ENCODE data around the gene TEP1. TPM values are rescaled to one million over a fixed set of nuclear protein-coding genes. Genes with fewer than 3 reads are reported as not detected.
"Not testable (repeated sequence)": the region's sequence is repeated elsewhere in the genome, so short reads cannot be mapped to it uniquely, and the experiment has no call there.

The TEP1 gene
- total RNA-seq, 1 donor from 2014 or later: 17.5 TPM

DNA sequence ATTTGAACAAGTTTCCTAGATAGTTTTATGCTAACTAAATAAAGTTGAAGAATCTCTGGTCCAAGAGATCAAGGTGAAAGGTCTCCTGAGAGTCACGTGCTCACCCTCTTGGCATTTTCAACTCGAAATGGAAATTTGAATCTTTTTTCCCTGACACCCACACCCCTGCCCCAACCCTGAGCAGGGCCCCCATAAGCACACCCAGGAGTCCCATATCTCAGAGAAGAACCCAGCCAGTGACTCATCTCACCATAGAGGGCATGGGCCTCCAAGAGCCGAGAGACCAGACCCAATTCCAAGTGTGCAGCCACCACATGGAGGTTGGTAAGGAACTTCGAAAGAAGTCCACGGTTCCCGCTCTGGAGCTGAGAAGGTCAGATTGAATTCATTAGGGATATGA, 32.6 kb downstream of the TEP1 start:
- DNase-seq (ENCODE audit: low read depth): no peak
- no peak overlapping the region for H3K4me3 ChIP-seq (ENCODE audit: low read depth, low read length)
- TF ChIP-seq, protein P1, sequence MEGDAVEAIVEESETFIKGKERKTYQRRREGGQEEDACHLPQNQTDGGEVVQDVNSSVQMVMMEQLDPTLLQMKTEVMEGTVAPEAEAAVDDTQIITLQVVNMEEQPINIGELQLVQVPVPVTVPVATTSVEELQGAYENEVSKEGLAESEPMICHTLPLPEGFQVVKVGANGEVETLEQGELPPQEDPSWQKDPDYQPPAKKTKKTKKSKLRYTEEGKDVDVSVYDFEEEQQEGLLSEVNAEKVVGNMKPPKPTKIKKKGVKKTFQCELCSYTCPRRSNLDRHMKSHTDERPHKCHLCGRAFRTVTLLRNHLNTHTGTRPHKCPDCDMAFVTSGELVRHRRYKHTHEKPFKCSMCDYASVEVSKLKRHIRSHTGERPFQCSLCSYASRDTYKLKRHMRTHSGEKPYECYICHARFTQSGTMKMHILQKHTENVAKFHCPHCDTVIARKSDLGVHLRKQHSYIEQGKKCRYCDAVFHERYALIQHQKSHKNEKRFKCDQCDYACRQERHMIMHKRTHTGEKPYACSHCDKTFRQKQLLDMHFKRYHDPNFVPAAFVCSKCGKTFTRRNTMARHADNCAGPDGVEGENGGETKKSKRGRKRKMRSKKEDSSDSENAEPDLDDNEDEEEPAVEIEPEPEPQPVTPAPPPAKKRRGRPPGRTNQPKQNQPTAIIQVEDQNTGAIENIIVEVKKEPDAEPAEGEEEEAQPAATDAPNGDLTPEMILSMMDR (conservative IDR thresholded peaks at IDR 0.05; ENCODE audit: low read depth, low read length): no peak

DNA sequence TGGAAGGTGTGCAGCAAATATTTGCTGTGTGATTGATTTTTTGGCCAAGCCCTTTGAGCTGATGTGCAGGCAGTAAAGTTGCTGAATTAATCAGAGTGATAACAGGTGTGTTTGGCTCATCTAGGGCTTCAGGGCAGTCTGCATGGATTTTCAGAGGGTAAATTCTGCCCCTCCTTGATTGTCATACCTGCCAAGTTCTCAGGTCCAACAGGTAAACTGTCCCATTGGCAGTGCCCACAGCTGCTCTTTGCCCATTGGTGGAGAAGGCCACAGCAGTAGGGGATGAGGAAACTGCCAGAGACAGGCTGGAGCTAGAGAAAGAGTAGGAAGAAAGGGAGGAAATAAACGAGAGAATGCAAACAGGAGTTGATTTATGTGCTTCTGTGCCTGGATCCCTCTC, 33.6 kb downstream of the TEP1 start:
- H3K4me3 ChIP-seq (ENCODE audit: low read depth, low read length): no peak overlapping the region
- TF ChIP-seq, protein P1 (conservative IDR thresholded peaks at IDR 0.05; ENCODE audit: low read depth, low read length): no peak
- no peak for DNase-seq (ENCODE audit: low read depth)

DNA sequence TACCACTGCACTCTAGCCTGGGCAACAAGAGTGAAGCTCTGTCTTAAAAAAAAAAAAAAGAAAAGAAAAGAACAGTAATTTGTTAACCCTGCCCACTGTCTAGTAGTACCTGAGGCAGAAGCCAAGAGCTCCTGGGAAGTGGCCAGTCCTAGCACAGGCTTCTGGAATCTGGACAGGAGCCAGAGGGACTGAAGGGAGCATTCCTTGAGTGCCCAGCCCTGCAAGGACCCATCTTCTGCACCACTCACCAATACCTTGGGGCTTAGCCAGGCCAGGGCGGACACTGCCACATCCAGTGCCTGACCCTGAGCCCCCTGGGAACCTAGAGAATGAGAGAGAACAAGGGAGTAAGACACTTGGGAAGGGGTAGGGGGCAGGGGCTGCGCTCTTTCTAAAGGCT, 36.1 kb downstream of the TEP1 start:
- DNase-seq (ENCODE audit: low read depth): no peak
- TF ChIP-seq, protein P1 (conservative IDR thresholded peaks at IDR 0.05; ENCODE audit: low read depth, low read length): no peak

DNA sequence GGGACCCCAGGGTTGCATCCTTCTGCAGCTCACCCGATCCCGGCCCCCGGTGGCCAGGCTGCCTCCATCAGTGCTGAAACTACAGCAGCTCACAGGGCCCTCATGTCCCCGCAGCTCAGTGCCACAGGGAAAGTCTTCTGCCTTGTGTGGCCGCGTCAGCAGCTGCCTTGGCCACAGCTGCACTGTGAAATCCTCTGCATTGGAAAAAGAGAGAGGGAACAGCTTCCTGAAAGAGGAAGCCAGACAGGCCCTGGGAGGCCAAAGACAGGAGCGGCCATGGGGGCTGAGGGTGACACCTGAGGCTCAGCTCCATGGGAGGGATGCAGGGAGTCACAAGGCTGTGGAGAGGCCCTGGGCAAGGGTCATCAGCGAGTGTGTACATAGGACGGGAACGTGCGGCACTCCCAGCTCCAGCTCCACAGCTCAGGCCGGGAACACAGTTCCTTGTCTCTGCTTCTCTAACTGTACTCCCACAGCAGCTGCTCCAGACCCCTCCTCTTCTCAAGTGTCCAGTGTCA, 37.2 kb downstream of the TEP1 start:
- DNase-seq (ENCODE audit: low read depth): no peak
- no peak overlapping the region for H3K4me3 ChIP-seq (ENCODE audit: low read depth, low read length)
- TF ChIP-seq, protein P1 (conservative IDR thresholded peaks at IDR 0.05; ENCODE audit: low read depth, low read length): no peak

More for the DNA sequence above, 36.1 kb downstream of the TEP1 start:
- no peak overlapping the region for H3K4me3 ChIP-seq (ENCODE audit: low read depth, low read length)

DNA sequence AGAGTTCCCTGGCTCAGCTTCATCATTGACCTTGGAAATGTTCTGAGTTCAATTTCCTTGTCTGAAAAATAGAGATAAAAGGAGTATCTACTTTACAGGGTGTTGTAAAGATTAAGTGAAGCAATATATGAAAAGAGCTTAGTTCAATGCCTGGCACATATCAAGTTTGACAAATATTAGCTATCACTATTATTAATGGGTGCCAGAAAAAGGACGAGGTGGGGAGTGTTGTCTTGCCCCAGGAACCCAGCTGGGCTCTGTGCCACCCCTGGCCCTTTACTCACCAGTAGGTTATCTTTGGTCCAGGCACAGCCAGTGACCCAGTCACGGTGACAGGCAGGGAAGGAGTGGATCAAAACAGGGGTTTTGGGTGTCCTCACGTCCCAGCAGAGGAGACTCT, 37.8 kb downstream of the TEP1 start:
- TF ChIP-seq, protein P1 (conservative IDR thresholded peaks at IDR 0.05; ENCODE audit: low read depth, low read length): no peak
- no peak overlapping the region for H3K4me3 ChIP-seq (ENCODE audit: low read depth, low read length)
- DNase-seq (ENCODE audit: low read depth): no peak

DNA sequence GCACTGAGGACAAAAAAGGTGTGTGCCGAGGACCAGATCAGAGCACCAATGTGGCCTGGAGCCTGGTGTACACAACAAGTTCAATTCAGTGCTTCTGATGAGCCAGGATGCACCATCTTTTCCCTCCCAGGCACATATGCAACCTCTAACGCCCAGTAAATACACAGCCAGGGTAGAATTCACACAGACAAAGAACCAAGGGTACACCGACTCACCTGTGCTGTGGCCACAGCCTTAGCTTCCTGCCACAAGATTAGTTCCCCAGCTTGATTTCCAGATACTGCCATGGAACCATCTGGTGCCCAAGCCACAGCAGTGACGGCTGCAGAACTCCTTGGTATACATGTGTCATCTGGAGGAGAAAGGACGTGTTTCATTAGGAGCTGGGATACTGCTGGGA, 40.5 kb downstream of the TEP1 start:
- TF ChIP-seq, protein P1 (conservative IDR thresholded peaks at IDR 0.05; ENCODE audit: low read depth, low read length): no peak
- no peak for DNase-seq (ENCODE audit: low read depth)
- H3K4me3 ChIP-seq (ENCODE audit: low read depth, low read length): no peak overlapping the region

DNA sequence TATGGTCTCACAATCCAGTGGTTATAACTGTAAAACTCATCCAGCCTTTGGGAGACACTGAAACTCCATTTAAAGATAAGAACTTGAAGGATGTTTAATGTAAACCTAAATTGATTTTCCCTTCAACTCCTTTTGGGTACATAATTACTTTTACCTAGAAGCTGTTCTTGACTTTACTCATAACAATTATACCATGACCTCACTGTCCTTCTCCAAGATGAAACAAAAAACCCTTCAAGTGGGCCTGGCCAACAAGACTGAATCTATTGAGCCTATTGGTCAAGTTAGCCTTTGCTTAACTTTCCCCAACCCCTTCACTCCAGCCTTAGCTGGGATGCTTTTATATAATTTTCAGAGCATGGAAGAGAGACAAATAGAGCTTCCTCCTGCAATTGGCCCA, 47.4 kb downstream of the TEP1 start:
- TF ChIP-seq, protein P1 (conservative IDR thresholded peaks at IDR 0.05; ENCODE audit: low read depth, low read length): no peak
- DNase-seq (ENCODE audit: low read depth): no peak
- no peak overlapping the region for H3K4me3 ChIP-seq (ENCODE audit: low read depth, low read length)

DNA sequence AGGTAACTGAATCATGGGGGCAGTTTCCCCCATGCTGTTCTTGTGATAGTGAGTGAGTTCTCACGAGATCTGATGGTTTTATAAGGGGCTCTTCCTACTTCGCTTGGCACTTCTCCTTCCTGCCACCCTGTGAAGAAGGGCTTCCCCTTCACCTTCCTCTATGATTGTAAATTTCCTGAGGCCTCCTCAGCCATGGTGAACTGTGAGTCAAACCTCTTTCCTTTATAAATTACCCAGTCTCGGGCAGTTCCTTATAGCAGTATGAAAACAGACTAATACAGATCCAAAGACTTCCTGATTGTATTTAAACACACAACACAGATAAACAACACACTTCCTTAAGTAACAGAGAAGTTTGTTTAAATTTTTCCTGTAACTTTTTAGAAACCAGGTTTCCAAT, 54.8 kb downstream of the TEP1 start:
- not testable (repeated sequence) for DNase-seq (ENCODE audit: low read depth); H3K4me3 ChIP-seq (ENCODE audit: low read depth, low read length)

Measured in epithelial cell of proximal tubule (primary cell).